ENCODE measurements around the gene CADPS. TPM values are rescaled to one million over a fixed set of nuclear protein-coding genes. Genes with fewer than 3 reads are reported as not detected.

The CADPS gene
- total RNA-seq, 2 experiments from 2014 or later, result not detected

DNA sequence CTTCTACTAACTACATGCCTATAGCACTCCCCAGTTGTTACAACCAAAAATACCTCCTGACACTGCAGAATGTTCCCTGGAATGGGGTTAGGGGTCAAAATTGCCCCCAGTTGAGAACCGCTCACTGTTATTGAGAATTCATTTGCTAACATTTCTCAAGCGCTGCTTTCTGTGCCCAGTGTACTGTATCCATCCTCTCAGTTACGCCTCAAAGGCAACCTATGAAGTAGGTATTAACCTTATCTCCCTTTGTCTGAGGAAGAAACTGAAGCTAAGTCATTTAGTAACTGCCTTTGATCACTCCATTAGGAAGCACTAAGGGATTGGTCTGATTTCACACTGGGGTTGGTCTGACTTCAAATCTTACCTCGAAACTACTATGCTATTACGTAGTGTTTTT is 70.1 kb downstream of the CADPS start:
- CTCF ChIA-PET, result interaction anchor here (1.4 kb wide), 1 partner anchor 9 kb away, joined by 3 read pairs; no protein-coding TSS in a partner anchor
- no peaks in the 10 kb centered on the region for H3K27me3 Mint-ChIP-seq
- intact Hi-C loops (cut with DNase I, micrococcal nuclease), result no loop called here
- DNase-seq, result no peak
- no peak overlapping the region for H3K4me3 Mint-ChIP-seq
- no peaks in the 10 kb centered on the region for H3K36me3 Mint-ChIP-seq (ENCODE audit: low read depth)
- no peaks in the 10 kb centered on the region for H3K4me1 Mint-ChIP-seq
- ATAC-seq, result no peak
- no peak overlapping the region for H3K27ac Mint-ChIP-seq
- POLR2A ChIA-PET, result no interaction called here
- H3K9me3 Mint-ChIP-seq (ENCODE audit: low read depth), result no peaks in the 10 kb centered on the region

GRCh38 chr3:62803276-62803675 is 71.9 kb downstream of the CADPS start:
- ATAC-seq (no peak), DNase-seq (no peak)
- ChIA-PET CTCF (interaction anchor here (0.6 to 0.7 kb wide), 2 partner anchors 17 to 32 kb away, joined by 3 read pairs; no protein-coding TSS in a partner anchor), POLR2A (no interaction called here)
- Mint-ChIP-seq H3K4me3 (no peak overlapping the region), H3K27ac (no peak overlapping the region), H3K9me3 (ENCODE audit: low read depth) (no peaks in the 10 kb centered on the region), H3K4me1 (no peaks in the 10 kb centered on the region), H3K36me3 (ENCODE audit: low read depth) (no peaks in the 10 kb centered on the region), H3K27me3 (no peaks in the 10 kb centered on the region)
- intact Hi-C loops (cut with DNase I, micrococcal nuclease), result no loop called here

DNA sequence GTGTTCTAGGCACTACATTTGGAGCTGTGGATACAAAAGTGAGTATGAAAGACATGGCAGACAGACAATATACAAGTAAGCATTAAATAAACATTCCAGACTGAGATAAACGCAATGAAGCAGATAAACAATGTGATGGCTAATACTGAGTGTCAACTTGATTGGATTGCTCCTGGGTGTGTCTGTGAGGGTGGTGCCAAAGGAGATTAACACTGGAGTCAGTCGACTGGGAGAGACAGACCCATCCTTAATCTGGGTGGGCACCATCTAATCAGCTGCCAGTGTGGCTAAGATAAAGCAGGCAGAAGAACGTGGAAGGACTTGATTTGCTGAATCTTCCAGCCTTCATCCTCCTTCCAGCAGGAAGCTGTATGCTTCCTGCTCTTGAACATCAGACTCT is 77.2 kb downstream of the CADPS start:
- Mint-ChIP-seq H3K4me1 (no peaks in the 10 kb centered on the region), H3K9me3 (ENCODE audit: low read depth) (no peaks in the 10 kb centered on the region), H3K36me3 (ENCODE audit: low read depth) (no peaks in the 10 kb centered on the region), H3K4me3 (no peak overlapping the region), H3K27me3 (no peaks in the 10 kb centered on the region), H3K27ac (no peak overlapping the region)
- ChIA-PET POLR2A (no interaction called here), CTCF (no interaction called here)
- DNase-seq (no peak), ATAC-seq (no peak)
- intact Hi-C loops (cut with DNase I, micrococcal nuclease), result no loop called here

DNA sequence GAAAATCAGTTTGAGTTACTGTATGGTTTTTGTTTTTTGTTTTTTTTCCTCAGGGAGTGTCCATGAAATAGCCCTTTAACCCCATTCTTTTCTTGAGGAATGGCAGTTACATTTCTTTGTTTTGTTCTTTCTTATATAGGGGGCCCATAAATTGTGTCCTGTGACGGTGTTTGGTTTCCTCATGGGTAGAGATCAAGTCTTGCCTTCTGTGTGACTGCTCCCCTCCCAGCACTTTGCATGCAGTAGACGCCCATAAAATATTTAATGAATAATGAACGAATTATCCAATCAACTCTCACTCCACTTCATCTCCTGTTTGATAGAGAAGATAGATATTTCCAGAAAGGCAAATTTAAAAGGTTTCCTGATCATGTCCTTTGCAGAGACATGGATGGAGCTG is 78.1 kb downstream of the CADPS start:
- Mint-ChIP-seq H3K4me1 (no peaks in the 10 kb centered on the region), H3K27me3 (no peaks in the 10 kb centered on the region), H3K27ac (no peak overlapping the region), H3K36me3 (ENCODE audit: low read depth) (no peaks in the 10 kb centered on the region), H3K9me3 (ENCODE audit: low read depth) (no peaks in the 10 kb centered on the region), H3K4me3 (no peak overlapping the region)
- DNase-seq (no peak), ATAC-seq (no peak)
- intact Hi-C loops (cut with DNase I, micrococcal nuclease), result no loop called here
- ChIA-PET POLR2A (no interaction called here), CTCF (no interaction called here)

DNA sequence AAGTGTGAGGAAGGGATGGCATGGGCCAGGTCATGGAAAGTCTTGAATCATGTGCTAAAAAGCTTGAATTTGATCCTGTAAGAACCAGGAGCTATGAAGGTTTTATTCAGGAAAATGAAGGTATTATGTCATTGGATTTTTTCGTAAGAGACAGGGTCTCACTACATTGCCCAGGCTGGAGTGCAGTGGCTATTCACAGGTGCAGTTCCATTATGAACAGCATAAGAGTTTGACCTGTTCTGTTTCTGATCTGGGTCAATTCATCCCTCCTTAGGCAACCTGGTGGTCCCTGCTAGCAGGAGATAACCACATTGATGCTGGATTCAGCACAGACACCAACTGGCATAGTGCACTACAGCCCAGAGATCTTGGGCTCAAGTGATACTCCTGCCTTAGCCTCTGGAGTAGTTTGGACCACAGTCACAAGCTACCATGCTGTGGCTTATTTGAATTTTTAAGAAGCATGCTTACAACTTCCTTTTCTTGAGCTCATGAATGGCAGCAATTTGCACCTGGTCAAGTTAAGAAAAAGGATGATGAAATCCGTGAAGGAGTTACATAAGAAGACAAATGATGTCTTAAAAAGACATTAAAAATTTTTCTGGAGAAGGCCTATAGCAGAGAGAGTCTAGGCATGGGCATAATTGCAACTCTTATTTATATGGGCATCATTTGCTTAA is 79.1 kb downstream of the CADPS start:
- Mint-ChIP-seq H3K4me1 (no peaks in the 10 kb centered on the region), H3K27ac (no peak overlapping the region), H3K4me3 (no peak overlapping the region), H3K9me3 (ENCODE audit: low read depth) (no peaks in the 10 kb centered on the region), H3K27me3 (no peaks in the 10 kb centered on the region), H3K36me3 (ENCODE audit: low read depth) (no peaks in the 10 kb centered on the region)
- no peak for DNase-seq
- intact Hi-C loops (cut with DNase I, micrococcal nuclease), result no loop called here
- ATAC-seq, result no peak
- ChIA-PET CTCF (interaction anchor here (0.7 to 1.0 kb wide), 3 partner anchors 8 to 75 kb away, joined by 3 read pairs; no protein-coding TSS in a partner anchor), POLR2A (no interaction called here)

DNA sequence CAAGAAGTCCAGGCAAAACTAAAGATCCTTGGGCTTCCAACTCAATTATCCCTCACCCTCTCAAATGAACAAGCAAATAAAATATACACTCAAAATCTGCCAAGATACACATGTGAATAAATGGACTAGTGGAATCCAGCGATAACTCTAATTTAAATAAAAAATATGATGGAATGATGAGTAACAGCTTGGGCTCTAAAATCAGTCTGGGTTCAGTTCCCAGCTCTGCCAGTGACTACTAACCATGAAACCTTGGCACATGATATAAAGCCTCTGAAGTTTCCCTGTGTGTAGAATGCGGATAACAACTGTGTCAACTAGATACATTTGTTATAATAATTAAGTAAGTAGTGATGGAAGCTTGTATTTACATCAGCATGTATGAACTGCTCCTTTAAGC is 81.3 kb downstream of the CADPS start:
- ATAC-seq (no peak), DNase-seq (no peak)
- ChIA-PET CTCF (no interaction called here), POLR2A (no interaction called here)
- H3K4me1 Mint-ChIP-seq, result no peaks in the 10 kb centered on the region
- no peak overlapping the region for H3K4me3 Mint-ChIP-seq
- no peaks in the 10 kb centered on the region for H3K27me3 Mint-ChIP-seq
- no peak overlapping the region for H3K27ac Mint-ChIP-seq
- H3K9me3 Mint-ChIP-seq (ENCODE audit: low read depth), result no peaks in the 10 kb centered on the region
- H3K36me3 Mint-ChIP-seq (ENCODE audit: low read depth), result no peaks in the 10 kb centered on the region
- intact Hi-C loops (cut with DNase I, micrococcal nuclease), result no loop called here

- Mint-ChIP-seq H3K9me3 (ENCODE audit: low read depth) (no peaks in the 10 kb centered on the region), H3K27ac (no peak overlapping the region), H3K27me3 (no peaks in the 10 kb centered on the region), H3K36me3 (ENCODE audit: low read depth) (no peaks in the 10 kb centered on the region), H3K4me1 (no peaks in the 10 kb centered on the region), H3K4me3 (no peak overlapping the region)
- POLR2A ChIA-PET, result no interaction called here
- intact Hi-C loops (cut with DNase I, micrococcal nuclease), result no loop called here
- no peak for DNase-seq
- CTCF ChIA-PET, result no interaction called here
- no peak for ATAC-seq
Measured at GRCh38 chr3:62785384-62785783, 89.8 kb downstream of the CADPS start.

DNA sequence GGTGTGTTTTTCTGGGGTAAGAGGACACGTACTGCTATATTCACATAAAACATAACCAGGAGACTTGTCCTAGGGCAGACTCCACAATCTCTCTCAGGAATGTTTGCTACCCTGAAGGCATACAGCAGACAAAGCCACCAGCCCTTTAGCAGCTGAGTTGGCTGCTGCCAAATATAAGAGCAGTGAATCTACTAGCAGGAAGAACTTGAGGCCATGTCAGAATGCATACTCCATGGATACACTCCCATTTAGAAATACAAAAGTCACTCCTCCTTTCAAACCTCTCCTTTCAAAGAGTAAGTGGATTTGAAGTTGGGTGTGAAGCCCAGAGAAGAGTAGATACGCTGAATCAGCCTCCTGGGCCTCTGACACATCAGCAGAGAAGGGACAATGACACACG is 94.1 kb downstream of the CADPS start:
- DNase-seq (no peak), ATAC-seq (no peak)
- Mint-ChIP-seq H3K36me3 (ENCODE audit: low read depth) (no peaks in the 10 kb centered on the region), H3K27ac (no peak overlapping the region), H3K9me3 (ENCODE audit: low read depth) (no peaks in the 10 kb centered on the region), H3K4me1 (no peaks in the 10 kb centered on the region), H3K4me3 (no peak overlapping the region), H3K27me3 (no peaks in the 10 kb centered on the region)
- ChIA-PET CTCF (interaction anchor here (0.6 to 0.9 kb wide), 2 partner anchors 13 to 774 kb away, joined by 3 read pairs; no protein-coding TSS in a partner anchor), POLR2A (no interaction called here)
- intact Hi-C loops (cut with DNase I, micrococcal nuclease), result no loop called here

- POLR2A ChIA-PET, result no interaction called here
- ATAC-seq (no peak), DNase-seq (no peak)
- Mint-ChIP-seq H3K4me3 (no peak overlapping the region), H3K27me3 (no peaks in the 10 kb centered on the region), H3K9me3 (ENCODE audit: low read depth) (no peaks in the 10 kb centered on the region), H3K4me1 (no peaks in the 10 kb centered on the region), H3K27ac (no peak overlapping the region), H3K36me3 (ENCODE audit: low read depth) (no peaks in the 10 kb centered on the region)
- CTCF ChIA-PET, result no interaction called here
- intact Hi-C loops (cut with DNase I, micrococcal nuclease), result loop anchor here in 1 of 2 experiments (5.0 kb wide), 1 partner anchor 100 kb away; the partner anchor contains the start of gene CADPS
Measured at GRCh38 chr3:62777674-62778073, 97.5 kb downstream of the CADPS start.

DNA sequence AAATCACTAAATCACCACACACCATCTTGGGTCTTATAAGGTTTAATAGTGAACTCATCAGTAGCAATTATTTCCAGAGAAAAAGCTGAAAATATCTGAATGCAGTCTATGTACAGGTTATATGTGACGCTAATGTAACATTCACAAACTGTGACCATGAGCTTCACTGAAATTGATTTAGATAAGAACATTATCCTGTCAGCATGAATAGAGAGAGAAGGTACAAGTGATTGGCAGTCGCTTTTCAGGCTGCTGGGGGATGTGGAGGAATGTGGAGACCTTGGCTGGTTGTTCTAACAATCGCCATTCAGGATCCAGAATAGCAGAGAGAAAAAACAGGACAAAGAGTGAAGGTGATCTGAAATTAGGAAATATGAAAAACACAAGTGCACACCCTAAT is 98.1 kb downstream of the CADPS start:
- ATAC-seq (no peak), DNase-seq (no peak)
- ChIA-PET CTCF (no interaction called here), POLR2A (no interaction called here)
- Mint-ChIP-seq H3K9me3 (ENCODE audit: low read depth) (no peaks in the 10 kb centered on the region), H3K36me3 (ENCODE audit: low read depth) (no peaks in the 10 kb centered on the region), H3K4me1 (no peaks in the 10 kb centered on the region), H3K27ac (no peak overlapping the region), H3K27me3 (no peaks in the 10 kb centered on the region), H3K4me3 (no peak overlapping the region)
- intact Hi-C loops (cut with DNase I, micrococcal nuclease), result loop anchor here in 1 of 2 experiments (5.0 kb wide), 1 partner anchor 100 kb away; the partner anchor contains the start of gene CADPS

DNA sequence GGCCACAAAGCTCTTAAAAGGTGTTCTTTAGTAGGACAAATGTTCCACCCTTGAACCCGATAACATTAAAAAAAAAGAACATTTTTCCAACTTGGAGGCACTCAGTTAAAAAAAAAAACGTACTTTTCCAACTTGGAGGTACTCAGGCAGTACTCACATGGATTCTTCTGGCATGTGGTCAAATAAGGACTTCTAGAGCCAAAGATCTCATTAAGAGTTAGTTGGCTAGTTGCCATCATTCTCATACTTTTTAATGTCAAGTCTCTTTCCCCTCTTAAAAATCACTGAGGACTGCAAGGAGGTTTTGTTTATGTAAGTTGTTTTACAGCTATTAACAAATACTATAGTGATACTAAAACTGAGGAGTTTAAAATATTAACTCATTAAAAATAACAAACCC is 101.0 kb downstream of the CADPS start:
- intact Hi-C loops (cut with DNase I, micrococcal nuclease), result no loop called here

DNA sequence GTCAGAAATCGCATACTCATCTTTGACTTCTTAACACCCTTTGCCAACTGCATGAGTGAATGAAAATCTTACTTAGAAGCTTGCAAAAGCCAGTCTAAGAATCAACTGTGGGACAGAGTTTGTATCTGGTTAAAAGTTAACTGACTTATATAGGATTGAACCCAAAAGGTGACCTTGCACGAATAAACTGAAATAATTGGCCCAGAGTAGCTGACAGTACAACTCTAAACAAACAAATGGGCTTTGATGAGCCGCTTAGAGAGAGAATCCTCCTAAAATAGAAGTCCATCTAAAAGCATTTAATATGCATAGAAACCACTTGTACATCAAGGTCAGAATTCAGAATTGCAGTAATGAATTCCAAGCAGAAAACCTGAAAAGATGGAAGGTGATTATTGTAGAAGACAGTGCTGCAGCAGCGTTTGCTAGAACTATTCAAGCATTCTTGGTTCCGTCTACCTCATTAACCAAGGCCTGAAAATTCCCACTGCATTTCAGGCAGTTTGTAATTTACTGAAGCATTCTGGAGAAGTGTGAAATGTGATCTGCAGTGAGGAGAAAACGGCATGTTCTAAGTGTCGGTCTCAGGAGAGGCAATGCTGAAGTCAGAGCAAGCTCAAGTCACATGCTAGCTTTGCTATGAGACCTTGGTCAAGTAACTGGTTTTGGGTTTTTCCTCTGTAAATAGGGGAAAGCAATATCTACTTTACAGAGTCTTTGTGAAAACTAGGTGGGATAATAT is 103.7 kb downstream of the CADPS start:
- DNase-seq (no peak), ATAC-seq (no peak)
- no peaks in the 10 kb centered on the region for H3K4me1 Mint-ChIP-seq
- ChIA-PET CTCF (interaction anchor here (0.6 kb wide), 1 partner anchor 32 kb away, joined by 3 read pairs; no protein-coding TSS in a partner anchor), POLR2A (no interaction called here)
- H3K27ac Mint-ChIP-seq, result no peak overlapping the region
- H3K9me3 Mint-ChIP-seq (ENCODE audit: low read depth), result no peaks in the 10 kb centered on the region
- no peaks in the 10 kb centered on the region for H3K36me3 Mint-ChIP-seq (ENCODE audit: low read depth)
- intact Hi-C loops (cut with DNase I, micrococcal nuclease), result no loop called here
- H3K27me3 Mint-ChIP-seq, result no peaks in the 10 kb centered on the region
- no peak overlapping the region for H3K4me3 Mint-ChIP-seq

More for the DNA sequence above, 101.0 kb downstream of the CADPS start:
- Mint-ChIP-seq H3K27me3 (no peaks in the 10 kb centered on the region), H3K9me3 (ENCODE audit: low read depth) (no peaks in the 10 kb centered on the region), H3K4me1 (no peaks in the 10 kb centered on the region), H3K27ac (no peak overlapping the region), H3K36me3 (ENCODE audit: low read depth) (no peaks in the 10 kb centered on the region), H3K4me3 (no peak overlapping the region)
- no peak for ATAC-seq
- no peak for DNase-seq
- ChIA-PET POLR2A (no interaction called here), CTCF (interaction anchor here (0.7 kb wide), 1 partner anchor 13 kb away, joined by 4 read pairs; no protein-coding TSS in a partner anchor)

Measured in activated CD4-positive, alpha-beta T cell treated with anti-CD3 and anti-CD28 coated beads for 36 hours (primary cell).